OCI-LY3 (cell line): ENCODE measurements around the gene MTCH1.

Experiments
- H2AFZ ChIP-seq: fragments of 200-600, 300-600 bp; shearing (Covaris generic); 2 replicates; pipeline ENCODE4 v1.6.0; 2014; ENCODE audit warnings: antibody characterized with exemption, low read depth, low read length
- H3K27ac ChIP-seq: fragments of 200-600, 300-600 bp; sonication (generic); 2 replicates; pipeline ENCODE4 v1.5.1; 2014; ENCODE audit warnings: mild to moderate bottlenecking, low read length, moderate library complexity, mixed read lengths
- H3K27me3 ChIP-seq: fragments of 200-600, 300-600 bp; sonication (generic); 2 replicates; pipeline ENCODE4 v1.6.1; 2014; ENCODE audit warnings: low read depth, low read length, mixed read lengths
- H3K36me3 ChIP-seq: fragments of 200-600, 300-600 bp; sonication (generic); replicated peaks from 2 replicates; pipeline ENCODE3; 2014; ENCODE audit warnings: low read depth, low read length, mixed read lengths
- H3K4me1 ChIP-seq: fragments of 300-600, 200-600 bp; sonication (generic); 2 replicates; pipeline ENCODE4 v1.6.1; 2014; ENCODE audit warnings: low read length, mixed read lengths
- H3K4me2 ChIP-seq: fragments of 200-600, 300-600 bp; sonication (generic); 2 replicates; pipeline ENCODE4 v1.6.1; 2014; ENCODE audit warnings: low read length, mixed read lengths
- H3K4me3 ChIP-seq: fragments of 300-600, 200-600 bp; sonication (generic); 2 replicates; pipeline ENCODE4 v1.5.1; 2014; ENCODE audit warnings: antibody characterized with exemption, mild to moderate bottlenecking, low read length, moderate library complexity
- H3K79me2 ChIP-seq: fragments of 300-600, 200-600 bp; shearing (Covaris generic); 2 replicates; pipeline ENCODE4 v1.6.1; 2014; ENCODE audit warnings: mild to moderate bottlenecking, low read length, mixed read lengths
- H3K9ac ChIP-seq: fragments of 300-600, 200-600 bp; shearing (Covaris generic); 2 replicates; pipeline ENCODE4 v1.6.0; 2014; ENCODE audit warnings: mild to moderate bottlenecking, low read length, moderate library complexity
- H3K9me3 ChIP-seq: fragments of 200-600, 300-600 bp; shearing (Covaris generic); 2 replicates; pipeline ENCODE4 v1.6.1; 2014; ENCODE audit warnings: low read length, mixed read lengths; ENCODE audit not compliant: insufficient read depth
- H4K20me1 ChIP-seq: fragments of 200-600, 300-600 bp; sonication (generic); 2 replicates; pipeline ENCODE4 v1.6.1; 2016; ENCODE audit warnings: low read length, mixed read lengths; ENCODE audit not compliant: insufficient read depth
- EZH2phosphoT487 ChIP-seq: fragments of 200-600 bp; shearing (Covaris generic); IDR thresholded peaks from 2 replicates; pipeline ENCODE4 v1.6.1; 2018; ENCODE audit warnings: antibody characterized with exemption, mixed run types, low read depth
- TF ChIP-seq, protein P1 (sequence below): fragments of 200-600, 300-600 bp; sonication (generic); IDR thresholded peaks from 2 replicates; pipeline ENCODE4 v1.5.1; 2014; ENCODE audit warnings: antibody characterized with exemption, low read length, low read depth

The MTCH1 gene

DNA sequence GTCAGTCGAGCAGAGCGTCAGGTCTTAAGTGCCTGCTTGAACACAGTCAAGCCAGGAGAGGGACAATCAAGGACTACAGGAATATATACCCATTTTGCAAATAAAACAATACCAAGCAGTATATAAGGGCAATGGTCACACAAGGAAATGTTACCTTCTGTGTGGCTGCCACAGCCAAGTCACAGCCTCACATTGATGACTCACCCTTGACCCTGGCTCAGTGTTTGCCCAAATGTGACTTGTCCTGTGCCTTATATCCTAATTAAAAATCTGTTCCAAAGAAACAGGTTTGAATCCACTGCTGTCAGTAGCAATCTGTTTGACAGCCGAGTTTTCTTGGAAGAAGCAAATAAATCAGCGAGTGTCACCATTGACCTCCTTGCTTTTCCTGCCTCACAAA lies 65.9 kb downstream of the MTCH1 start:
- no peaks in the 10 kb centered on the region for H3K4me1 ChIP-seq
- no peaks in the 10 kb centered on the region for H4K20me1 ChIP-seq
- peaks cover 6% of the 10 kb centered on the region for H3K36me3 ChIP-seq
- no peak overlapping the region for H3K4me3 ChIP-seq
- TF ChIP-seq EZH2phosphoT487: no peak
- TF ChIP-seq, protein P1, sequence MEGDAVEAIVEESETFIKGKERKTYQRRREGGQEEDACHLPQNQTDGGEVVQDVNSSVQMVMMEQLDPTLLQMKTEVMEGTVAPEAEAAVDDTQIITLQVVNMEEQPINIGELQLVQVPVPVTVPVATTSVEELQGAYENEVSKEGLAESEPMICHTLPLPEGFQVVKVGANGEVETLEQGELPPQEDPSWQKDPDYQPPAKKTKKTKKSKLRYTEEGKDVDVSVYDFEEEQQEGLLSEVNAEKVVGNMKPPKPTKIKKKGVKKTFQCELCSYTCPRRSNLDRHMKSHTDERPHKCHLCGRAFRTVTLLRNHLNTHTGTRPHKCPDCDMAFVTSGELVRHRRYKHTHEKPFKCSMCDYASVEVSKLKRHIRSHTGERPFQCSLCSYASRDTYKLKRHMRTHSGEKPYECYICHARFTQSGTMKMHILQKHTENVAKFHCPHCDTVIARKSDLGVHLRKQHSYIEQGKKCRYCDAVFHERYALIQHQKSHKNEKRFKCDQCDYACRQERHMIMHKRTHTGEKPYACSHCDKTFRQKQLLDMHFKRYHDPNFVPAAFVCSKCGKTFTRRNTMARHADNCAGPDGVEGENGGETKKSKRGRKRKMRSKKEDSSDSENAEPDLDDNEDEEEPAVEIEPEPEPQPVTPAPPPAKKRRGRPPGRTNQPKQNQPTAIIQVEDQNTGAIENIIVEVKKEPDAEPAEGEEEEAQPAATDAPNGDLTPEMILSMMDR: no peak
- H3K27me3 ChIP-seq: no peaks in the 10 kb centered on the region
- H3K4me2 ChIP-seq: no peak overlapping the region
- H3K27ac ChIP-seq: no peak overlapping the region
- no peaks in the 10 kb centered on the region for H3K9me3 ChIP-seq
- no peaks in the 10 kb centered on the region for H3K79me2 ChIP-seq
- H2AFZ ChIP-seq: no peak overlapping the region
- no peak overlapping the region for H3K9ac ChIP-seq
